Measurements from ENCODE around the gene SLC13A2. TPM values are rescaled to one million over a fixed set of nuclear protein-coding genes. Genes with fewer than 3 reads are reported as not detected.

SLC13A2 gene
- total and polyA plus RNA-seq, 12 donors, result not detected

DNA sequence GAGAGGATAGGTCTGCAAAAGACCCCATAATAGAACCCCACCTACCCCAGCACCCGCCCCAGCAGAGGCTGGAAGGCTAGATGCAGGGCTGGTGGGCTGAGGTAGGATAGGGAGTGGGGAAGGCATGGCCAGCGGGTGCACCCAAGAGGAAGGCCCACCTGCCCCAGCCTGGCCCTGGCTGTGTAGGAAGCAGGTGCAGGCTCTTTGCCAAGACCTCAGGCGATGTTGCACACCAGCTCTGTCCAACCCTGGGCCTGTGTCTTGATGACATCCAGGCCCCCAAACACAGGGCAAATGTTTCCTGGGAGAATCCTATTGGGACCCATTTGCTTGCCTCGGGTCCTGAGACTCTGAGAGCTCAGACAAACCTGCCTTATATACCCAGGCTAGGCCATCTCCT is 66.8 kb downstream of the SLC13A2 start:
- intact Hi-C loops (cut with DNase I), result loop anchor here in 6 of 10 donors (2.0 to 5.0 kb wide), 3 partner anchors 43 to 72 kb away; partner anchors contain the start of gene RSKR (in 1 of the 6)
- peak in 1 of 8 donors; percentile 9 for ATAC-seq
- Histone ChIP-seq H3K36me3 (no peaks in the 10 kb centered on the region), H3K9me3 (no peaks in the 10 kb centered on the region), H3K27me3 (no peaks in the 10 kb centered on the region), H3K27ac (no peak overlapping the region), H3K4me3 (no peak overlapping the region), H3K4me1 (no peaks in the 10 kb centered on the region)
- WGBS, 2 donors, result 84 to 85% methylated on average over 4 of the region's 4 CpGs
- DNase-seq, result no peak
- TF ChIP-seq, protein P1, sequence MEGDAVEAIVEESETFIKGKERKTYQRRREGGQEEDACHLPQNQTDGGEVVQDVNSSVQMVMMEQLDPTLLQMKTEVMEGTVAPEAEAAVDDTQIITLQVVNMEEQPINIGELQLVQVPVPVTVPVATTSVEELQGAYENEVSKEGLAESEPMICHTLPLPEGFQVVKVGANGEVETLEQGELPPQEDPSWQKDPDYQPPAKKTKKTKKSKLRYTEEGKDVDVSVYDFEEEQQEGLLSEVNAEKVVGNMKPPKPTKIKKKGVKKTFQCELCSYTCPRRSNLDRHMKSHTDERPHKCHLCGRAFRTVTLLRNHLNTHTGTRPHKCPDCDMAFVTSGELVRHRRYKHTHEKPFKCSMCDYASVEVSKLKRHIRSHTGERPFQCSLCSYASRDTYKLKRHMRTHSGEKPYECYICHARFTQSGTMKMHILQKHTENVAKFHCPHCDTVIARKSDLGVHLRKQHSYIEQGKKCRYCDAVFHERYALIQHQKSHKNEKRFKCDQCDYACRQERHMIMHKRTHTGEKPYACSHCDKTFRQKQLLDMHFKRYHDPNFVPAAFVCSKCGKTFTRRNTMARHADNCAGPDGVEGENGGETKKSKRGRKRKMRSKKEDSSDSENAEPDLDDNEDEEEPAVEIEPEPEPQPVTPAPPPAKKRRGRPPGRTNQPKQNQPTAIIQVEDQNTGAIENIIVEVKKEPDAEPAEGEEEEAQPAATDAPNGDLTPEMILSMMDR (IDR thresholded peaks at IDR 0.05), result no peak

DNA sequence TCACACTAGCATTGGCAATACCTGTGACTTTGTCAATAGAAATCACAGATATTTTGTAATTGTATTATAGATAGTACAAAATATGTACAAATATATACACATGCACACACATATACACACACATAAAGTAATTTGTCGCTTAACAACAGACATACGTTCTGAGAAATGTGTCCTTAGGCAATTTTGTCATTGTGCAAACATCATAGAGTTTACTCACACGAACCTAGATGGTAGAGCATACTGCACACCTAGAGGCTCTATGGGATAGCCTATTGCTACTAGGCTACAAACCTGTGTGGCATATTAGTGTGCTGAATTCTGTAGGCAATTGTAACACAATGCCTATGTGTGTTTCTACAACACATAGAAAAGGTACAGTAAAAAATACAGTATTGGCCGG is 68.0 kb downstream of the SLC13A2 start:
- no peak overlapping the region for H3K4me3 ChIP-seq
- intact Hi-C loops (cut with DNase I), result loop anchor here in 6 of 10 donors (2.0 to 5.0 kb wide), 3 partner anchors 44 to 71 kb away; partner anchors contain the start of gene RSKR (in 1 of the 6)
- H3K9me3 ChIP-seq, result no peaks in the 10 kb centered on the region
- DNase-seq, result no peak
- no peak for ATAC-seq
- H3K27ac ChIP-seq, result no peak overlapping the region
- TF ChIP-seq, protein P1 (IDR thresholded peaks at IDR 0.05), result no peak
- no peaks in the 10 kb centered on the region for H3K4me1 ChIP-seq
- 90 to 91% methylated on average over 4 of the region's 4 CpGs for WGBS, 2 donors
- no peaks in the 10 kb centered on the region for H3K27me3 ChIP-seq
- H3K36me3 ChIP-seq, result peaks cover 0 to 6% (median 0%) of the 10 kb centered on the region in 9 donors

DNA sequence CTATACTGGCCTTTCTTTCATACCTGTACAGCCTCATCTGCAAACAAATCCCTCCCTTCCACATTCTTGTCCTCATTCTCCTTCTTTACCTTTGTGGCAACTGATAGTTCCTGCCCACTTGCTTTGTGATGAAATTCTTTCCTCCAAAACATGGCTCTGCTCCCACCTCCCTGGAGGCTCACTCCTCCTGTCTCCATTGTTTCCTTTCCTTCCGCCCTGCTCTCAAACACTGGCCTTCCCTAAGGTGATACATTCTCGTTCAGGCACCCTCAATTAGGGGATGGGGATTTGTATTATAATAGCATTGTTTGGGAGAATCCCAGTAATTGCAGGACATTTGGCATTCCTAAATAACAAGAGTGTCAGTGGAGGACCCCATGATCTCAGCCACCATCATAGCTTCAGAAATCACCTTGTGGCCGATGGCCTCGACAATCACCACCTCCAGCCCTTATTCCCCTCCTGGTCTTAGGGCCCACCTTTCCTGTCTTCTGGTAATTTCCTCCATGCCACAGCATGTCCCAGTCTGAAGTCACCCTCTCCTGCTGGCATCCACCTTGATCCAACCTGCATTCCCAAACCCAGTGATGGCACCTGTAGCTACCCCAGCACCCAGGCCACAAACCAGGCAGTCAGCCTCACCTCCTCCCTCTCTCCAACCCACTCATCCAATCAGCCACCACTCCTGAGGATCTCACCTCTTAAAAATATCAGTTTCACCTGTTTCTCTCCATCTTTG is 71.1 kb downstream of the SLC13A2 start:
- 79 to 80% methylated on average over 4 of the region's 4 CpGs for WGBS, 2 donors
- Histone ChIP-seq H3K4me1 (peaks cover 0 to 22% (median 3%) of the 10 kb centered on the region in 9 donors), H3K27me3 (no peaks in the 10 kb centered on the region), H3K9me3 (no peaks in the 10 kb centered on the region), H3K36me3 (peaks cover 0 to 18% (median 0%) of the 10 kb centered on the region in 9 donors), H3K4me3 (no peak overlapping the region), H3K27ac (no peak overlapping the region)
- intact Hi-C loops (cut with DNase I), result loop anchor here in 5 of 10 donors (5.0 kb wide), 2 partner anchors 47 to 68 kb away; partner anchors contain the start of gene RSKR (in 5 of the 5)
- DNase-seq, result no peak
- TF ChIP-seq, protein P1 (IDR thresholded peaks at IDR 0.05), result no peak
- no peak for ATAC-seq

DNA sequence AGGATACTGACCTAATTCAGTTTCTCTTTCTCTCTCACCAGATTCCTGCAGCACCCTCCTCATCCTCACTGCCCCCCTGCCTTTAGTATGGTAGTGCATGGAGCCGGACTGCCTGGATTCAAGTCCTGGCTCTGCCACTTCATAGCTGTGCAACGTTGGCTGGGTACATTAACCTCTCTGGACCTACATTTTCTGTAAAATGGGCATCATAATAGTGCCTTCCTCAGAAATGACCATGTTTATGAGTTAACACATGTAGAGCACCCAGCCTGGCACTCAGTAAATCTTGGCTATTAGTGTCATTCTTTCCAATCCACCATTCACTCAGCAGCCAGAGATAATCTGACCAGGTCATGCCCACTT is 71.7 kb downstream of the SLC13A2 start:
- Histone ChIP-seq H3K27me3 (no peaks in the 10 kb centered on the region), H3K36me3 (peaks cover 0 to 18% (median 0%) of the 10 kb centered on the region in 9 donors), H3K4me3 (no peak overlapping the region), H3K9me3 (no peaks in the 10 kb centered on the region), H3K4me1 (peaks cover 0 to 27% (median 5%) of the 10 kb centered on the region in 9 donors), H3K27ac (no peak overlapping the region)
- 83 to 88% methylated on average over 2 of the region's 2 CpGs for WGBS, 2 donors
- ATAC-seq (no peak), DNase-seq (no peak)
- TF ChIP-seq, protein P1 (IDR thresholded peaks at IDR 0.05), result no peak
- intact Hi-C loops (cut with DNase I), result loop anchor here in 4 of 10 donors (5.0 kb wide), 1 partner anchor 67 kb away; the partner anchor contains the start of gene RSKR (in 4 of the 4)
